H9 (cell line): ENCODE results near the gene SIGLEC9. TPM values are rescaled to one million over a fixed set of nuclear protein-coding genes. Genes with fewer than 3 reads are reported as not detected.

Experiments
- DNase-seq: peaks from one replicate; pipeline ENCODE4 v3.0.0-alpha.2; 2017
- H2AFZ ChIP-seq: one replicate; pipeline ENCODE4 v1.6.1; 2013; ENCODE audit warnings: mild to moderate bottlenecking, low read length, control low read depth, moderate library complexity
- H2AK5ac ChIP-seq: 2 replicates; pipeline ENCODE4 v1.6.1; 2013; ENCODE audit warnings: low read length, control low read depth, mixed read lengths; ENCODE audit not compliant: insufficient read length
- H2BK120ac ChIP-seq: one replicate; pipeline ENCODE4 v1.6.1; 2013; ENCODE audit warnings: low read depth, mild to moderate bottlenecking, low read length, control low read depth, inconsistent platforms; ENCODE audit not compliant: poor library complexity, severe bottlenecking
- H2BK12ac ChIP-seq: 2 replicates; pipeline ENCODE4 v1.6.1; 2013; ENCODE audit warnings: low read length, control low read depth, mixed read lengths, low read depth; ENCODE audit not compliant: insufficient read length
- H2BK15ac ChIP-seq: 2 replicates; pipeline ENCODE4 v1.6.1; 2013; ENCODE audit warnings: low read depth, low read length, control low read depth
- H2BK20ac ChIP-seq: one replicate; pipeline ENCODE4 v1.6.1; 2013; ENCODE audit warnings: low read depth, mild to moderate bottlenecking, low read length, control low read depth, inconsistent platforms; ENCODE audit not compliant: poor library complexity, severe bottlenecking
- H2BK5ac ChIP-seq: 2 replicates; pipeline ENCODE4 v1.6.1; 2013; ENCODE audit warnings: low read length, control low read depth, mixed read lengths; ENCODE audit not compliant: insufficient read length
- H3K14ac ChIP-seq: 2 replicates; pipeline ENCODE4 v1.6.1; 2013; ENCODE audit warnings: low read length, control low read depth; ENCODE audit not compliant: insufficient read depth
- H3K18ac ChIP-seq: 2 replicates; pipeline ENCODE4 v1.6.1; 2013; ENCODE audit warnings: low read depth, mild to moderate bottlenecking, mixed read lengths, low read length, control low read depth; ENCODE audit not compliant: insufficient read length
- H3K23ac ChIP-seq: 2 replicates; pipeline ENCODE4 v1.6.1; 2013; ENCODE audit warnings: low read length, control low read depth, mixed read lengths, low read depth; ENCODE audit not compliant: insufficient read length
- H3K23me2 ChIP-seq: 2 replicates; pipeline ENCODE4 v1.6.1; 2013; ENCODE audit warnings: low read depth, mild to moderate bottlenecking, mixed read lengths, low read length, control low read depth; ENCODE audit not compliant: insufficient read length, poor library complexity, severe bottlenecking
- H3K27ac ChIP-seq: 2 replicates; pipeline ENCODE4 v1.5.1; 2013; ENCODE audit warnings: low read length, control low read depth, mixed read lengths, low read depth; ENCODE audit not compliant: insufficient read length
- H3K27me3 ChIP-seq: 2 replicates; pipeline ENCODE4 v1.6.1; 2013; ENCODE audit warnings: low read length, control low read depth, inconsistent platforms; ENCODE audit not compliant: insufficient read depth
- H3K4ac ChIP-seq: 2 replicates; pipeline ENCODE4 v1.6.1; 2013; ENCODE audit warnings: low read depth, mild to moderate bottlenecking, control low read depth, inconsistent platforms, low read length, moderate library complexity
- H3K4me1 ChIP-seq: 2 replicates; pipeline ENCODE4 v1.6.1; 2013; ENCODE audit warnings: low read length, control low read depth, inconsistent platforms; ENCODE audit not compliant: insufficient read depth
- H3K4me2 ChIP-seq: 2 replicates; pipeline ENCODE4 v1.6.1; 2013; ENCODE audit warnings: low read length, control low read depth, mixed read lengths; ENCODE audit not compliant: insufficient read length, insufficient read depth
- H3K56ac ChIP-seq: 2 replicates; pipeline ENCODE4 v1.6.1; 2013; ENCODE audit warnings: low read depth, mild to moderate bottlenecking, mixed read lengths, low read length, control low read depth; ENCODE audit not compliant: insufficient read length
- H3K79me1 ChIP-seq: 2 replicates; pipeline ENCODE4 v1.6.1; 2013; ENCODE audit warnings: low read depth, mild to moderate bottlenecking, moderate library complexity, low read length, control low read depth, inconsistent platforms; ENCODE audit not compliant: insufficient read depth, poor library complexity, severe bottlenecking
- H3K79me2 ChIP-seq: 2 replicates; pipeline ENCODE4 v1.6.1; 2013; ENCODE audit warnings: low read length, control low read depth, inconsistent platforms; ENCODE audit not compliant: insufficient read depth
- H3K9ac ChIP-seq: 2 replicates; pipeline ENCODE4 v1.6.1; 2013; ENCODE audit warnings: low read length, control low read depth, mixed read lengths; ENCODE audit not compliant: insufficient read length; ENCODE audit errors: extremely low read depth
- H3K9me3 ChIP-seq: one replicate; pipeline ENCODE4 v1.6.1; 2013; ENCODE audit warnings: low read depth, low read length, inconsistent platforms; ENCODE audit not compliant: control insufficient read depth
- H3T11ph ChIP-seq: one replicate; pipeline ENCODE4 v1.6.1; 2013; ENCODE audit warnings: mild to moderate bottlenecking, low read length, control low read depth, inconsistent platforms
- H4K20me1 ChIP-seq: one replicate; pipeline ENCODE4 v1.6.1; 2013; ENCODE audit not compliant: control insufficient read depth, insufficient read length, insufficient read depth
- H4K5ac ChIP-seq: 2 replicates; pipeline ENCODE4 v1.6.1; 2013; ENCODE audit warnings: low read depth, mild to moderate bottlenecking, mixed read lengths, low read length, control low read depth; ENCODE audit not compliant: insufficient read length
- H4K8ac ChIP-seq: replicated peaks from 2 replicates; pipeline ENCODE4 v1.6.1; 2013; ENCODE audit warnings: low read length, control low read depth, mixed read lengths, low read depth; ENCODE audit not compliant: insufficient read length
- H4K91ac ChIP-seq: 2 replicates; pipeline ENCODE4 v1.6.1; 2013; ENCODE audit warnings: low read depth, mild to moderate bottlenecking, moderate library complexity, mixed read lengths, low read length, control low read depth; ENCODE audit not compliant: insufficient read length
- H3K27ac Mint-ChIP-seq, 3 experiments: 2 replicates in 2 of 3; 3 replicates in 1 of 3; pipeline ENCODE4 v1.8.0; 2020 to 2021; ENCODE audit warnings: mixed read lengths in 3 of 3, mild to moderate bottlenecking in 1 of 3, moderate library complexity in 1 of 3
- H3K27me3 Mint-ChIP-seq: 2 replicates; pipeline ENCODE4 v1.8.0; 2021; ENCODE audit warnings: low read depth, mild to moderate bottlenecking, moderate library complexity, mixed read lengths
- H3K36me3 Mint-ChIP-seq, 3 experiments: 2 replicates in 2 of 3; 3 replicates in 1 of 3; pipeline ENCODE4 v1.8.0; 2020 to 2021; ENCODE audit warnings: low read depth in 3 of 3, mixed read lengths in 3 of 3; ENCODE audit not compliant: insufficient read depth in 1 of 3
- H3K4me1 Mint-ChIP-seq, 2 experiments: 2 replicates each; pipeline ENCODE4 v1.8.0; 2020; ENCODE audit warnings: mixed read lengths in 2 of 2
- H3K4me3 Mint-ChIP-seq, 2 experiments: 2 replicates in 1 of 2; 3 replicates in 1 of 2; pipeline ENCODE4 v1.8.0; 2020 to 2021; ENCODE audit warnings: mild to moderate bottlenecking in 2 of 2, mixed read lengths in 2 of 2, moderate library complexity in 1 of 2
- H3K9me3 Mint-ChIP-seq, 2 experiments: 2 replicates in 1 of 2; 3 replicates in 1 of 2; pipeline ENCODE4 v1.8.0; 2020; ENCODE audit warnings: mild to moderate bottlenecking in 2 of 2, mixed read lengths in 2 of 2, moderate library complexity in 1 of 2
- WGBS: extraction: QIAGEN DNeasy Blood & Tissue Kit; methylation state at CpG from one replicate; pipeline ENCODE4 v1.1.7; 2013; ENCODE audit warnings: missing lambda C conversion rate, low lambda C conversion rate, mixed read lengths; ENCODE audit not compliant: insufficient read length; ENCODE audit errors: extremely low coverage; 5-methylcytosine and 5-hydroxymethylcytosine counted together
- total RNA-seq: library from RNA; stranded (reverse); gene quantifications from 2 replicates; pipeline ENCODE4 v1.2.1, GENCODE V29; 2021
- TF ChIP-seq, protein P1 (sequence below): fragments of 200-600 bp; sonication (generic); conservative IDR thresholded peaks from 3 replicates; pipeline ENCODE4 v1.8.0; 2021; ENCODE audit warnings: antibody characterized with exemption, mild to moderate bottlenecking

SIGLEC9 gene
- total RNA-seq, 1 experiment from 2014 or later = not detected

DNA sequence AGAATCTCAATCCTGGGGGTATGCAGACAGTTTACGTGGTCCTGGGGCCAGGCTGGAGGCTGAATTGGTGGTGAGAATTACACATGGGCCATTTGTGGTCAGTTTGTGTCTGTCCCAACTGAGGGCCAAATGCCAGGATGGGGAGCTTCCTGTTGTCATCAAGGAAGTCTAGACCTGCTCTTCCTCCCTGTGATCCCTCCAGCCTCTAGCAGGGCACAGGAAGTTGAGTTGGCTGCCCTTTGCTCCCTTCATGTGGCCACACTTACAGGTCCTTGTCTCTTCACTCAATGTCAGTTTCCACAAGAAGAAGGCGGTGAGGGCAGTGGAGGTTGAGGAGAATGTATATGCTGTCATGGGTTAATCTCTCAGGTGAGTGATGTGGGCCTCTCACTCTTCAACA is 47.5 kb downstream of the SIGLEC9 start:
- Histone ChIP-seq H3K9me3 (no peaks in the 10 kb centered on the region), H2BK120ac (no peak overlapping the region), H3K27me3 (no peaks in the 10 kb centered on the region), H3K18ac (no peak overlapping the region), H4K20me1 (no peaks in the 10 kb centered on the region), H3K4me2 (no peak overlapping the region), H2BK20ac (no peak overlapping the region), H3K79me2 (no peaks in the 10 kb centered on the region), H3K27ac (no peak overlapping the region), H2AFZ (no peak overlapping the region), H3K56ac (no peak overlapping the region), H3K9ac (no peak overlapping the region), H3T11ph (no peak overlapping the region), H3K23me2 (no peaks in the 10 kb centered on the region), H4K91ac (no peak overlapping the region), H3K4me1 (no peaks in the 10 kb centered on the region), H3K4ac (no peak overlapping the region), H2BK12ac (no peak overlapping the region), H3K14ac (no peak overlapping the region; the same call in 1 of the 2 replicates), H2AK5ac (no peak overlapping the region), H4K5ac (no peak overlapping the region), H3K23ac (no peak overlapping the region), H4K8ac (no peak overlapping the region), H2BK5ac (no peak overlapping the region), H2BK15ac (no peak overlapping the region), H3K79me1 (no peaks in the 10 kb centered on the region)
- TF ChIP-seq, protein P1, sequence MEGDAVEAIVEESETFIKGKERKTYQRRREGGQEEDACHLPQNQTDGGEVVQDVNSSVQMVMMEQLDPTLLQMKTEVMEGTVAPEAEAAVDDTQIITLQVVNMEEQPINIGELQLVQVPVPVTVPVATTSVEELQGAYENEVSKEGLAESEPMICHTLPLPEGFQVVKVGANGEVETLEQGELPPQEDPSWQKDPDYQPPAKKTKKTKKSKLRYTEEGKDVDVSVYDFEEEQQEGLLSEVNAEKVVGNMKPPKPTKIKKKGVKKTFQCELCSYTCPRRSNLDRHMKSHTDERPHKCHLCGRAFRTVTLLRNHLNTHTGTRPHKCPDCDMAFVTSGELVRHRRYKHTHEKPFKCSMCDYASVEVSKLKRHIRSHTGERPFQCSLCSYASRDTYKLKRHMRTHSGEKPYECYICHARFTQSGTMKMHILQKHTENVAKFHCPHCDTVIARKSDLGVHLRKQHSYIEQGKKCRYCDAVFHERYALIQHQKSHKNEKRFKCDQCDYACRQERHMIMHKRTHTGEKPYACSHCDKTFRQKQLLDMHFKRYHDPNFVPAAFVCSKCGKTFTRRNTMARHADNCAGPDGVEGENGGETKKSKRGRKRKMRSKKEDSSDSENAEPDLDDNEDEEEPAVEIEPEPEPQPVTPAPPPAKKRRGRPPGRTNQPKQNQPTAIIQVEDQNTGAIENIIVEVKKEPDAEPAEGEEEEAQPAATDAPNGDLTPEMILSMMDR = no peak
- Mint-ChIP-seq H3K27me3 (peaks cover 37% of the 10 kb centered on the region), H3K27ac (no peak overlapping the region), H3K9me3 (peaks cover 7 to 20% of the 10 kb centered on the region in 2 experiments), H3K4me3 (no peak overlapping the region), H3K36me3 (no peaks in the 10 kb centered on the region), H3K4me1 (no peaks in the 10 kb centered on the region)
- WGBS = no CpG with 5 or more reads among the region's 2 CpGs
- DNase-seq = no peak
